SK-N-SH (cell line): ENCODE data around the gene PURA. TPM values are rescaled to one million over a fixed set of nuclear protein-coding genes. Genes with fewer than 3 reads are reported as not detected.

Experiments
- CTCF ChIA-PET: fragments of 300-600, 350-600 bp; formaldehyde crosslinking; extraction: SDS; loops from one replicate; lab custom pipeline; 2021; lab: Yijun Ruan, JAX
- POLR2A ChIA-PET: fragments of 350-600 bp; sonication (Branson Sonifier 250); formaldehyde crosslinking; extraction: SDS; loops from one replicate; lab custom pipeline; 2020; ENCODE audit warnings: antibody characterized with exemption, inconsistent platforms; lab: Yijun Ruan, JAX
- DNase-seq: peaks from one replicate; pipeline ENCODE4 v3.0.0; 2012
- H2AFZ ChIP-seq: fragments of 200-600 bp; sonication (generic); 2 replicates; pipeline ENCODE4 v1.8.1; 2016; ENCODE audit warnings: antibody characterized with exemption, mild to moderate bottlenecking, low read depth
- H3F3A ChIP-seq: fragments of 200-600 bp; sonication (generic); replicated peaks from 2 replicates; pipeline ENCODE3; 2016; ENCODE audit warnings: antibody characterized with exemption, mild to moderate bottlenecking; ENCODE audit not compliant: insufficient read depth
- H3K27ac ChIP-seq, 2 experiments: fragments of 200-500 bp in 1 of 2; fragments of 200-600 bp in 1 of 2; sonication (Bioruptor generic) in 1 of 2; sonication (generic), shearing (Covaris generic) in 1 of 2; 2 replicates each; pipeline versions ENCODE4 v1.5.1 to v1.6.1; 2014 to 2016; ENCODE audit warnings: low read depth in 2 of 2, inconsistent platforms in 1 of 2, low read length in 1 of 2, mild to moderate bottlenecking in 1 of 2, mixed read lengths in 1 of 2
- H3K27me3 ChIP-seq: fragments of 200-600 bp; sonication (generic), shearing (Covaris generic); 2 replicates; pipeline ENCODE4 v1.6.1; 2016; ENCODE audit warnings: mixed run types; ENCODE audit not compliant: insufficient read depth
- H3K36me3 ChIP-seq, 2 experiments: fragments of 200-500 bp in 1 of 2; fragments of 200-600 bp in 1 of 2; sonication (Bioruptor generic) in 1 of 2; sonication (generic) in 1 of 2; replicated peaks in 1 of 2; 2 replicates each; pipeline versions ENCODE3 to v1.5.1; 2014 to 2016; ENCODE audit warnings: low read length in 1 of 2, mild to moderate bottlenecking in 1 of 2; ENCODE audit not compliant: insufficient read depth in 2 of 2, control insufficient read depth in 1 of 2
- H3K4me1 ChIP-seq, 2 experiments: fragments of 200-500 bp in 1 of 2; fragments of 200-600 bp in 1 of 2; sonication (Bioruptor generic) in 1 of 2; sonication (generic), shearing (Covaris generic) in 1 of 2; 2 replicates each; pipeline versions ENCODE4 v1.5.1 to v1.6.1; 2014 to 2016; ENCODE audit warnings: low read depth in 1 of 2, low read length in 1 of 2, mixed run types in 1 of 2; ENCODE audit not compliant: insufficient read depth in 2 of 2, control insufficient read depth in 1 of 2
- H3K4me2 ChIP-seq: fragments of 200-600 bp; sonication (generic), shearing (Covaris generic); 2 replicates; pipeline ENCODE4 v1.6.1; 2017; ENCODE audit warnings: mixed run types
- H3K4me3 ChIP-seq, 2 experiments: fragments of 200-500 bp in 1 of 2; fragments of 200-600 bp in 1 of 2; sonication (Bioruptor generic) in 1 of 2; sonication (generic), shearing (Covaris generic) in 1 of 2; 2 replicates each; pipeline versions ENCODE4 v1.5.1 to v1.8.1; 2014 to 2016; ENCODE audit warnings: low read depth in 2 of 2, inconsistent platforms in 1 of 2, low read length in 1 of 2, mild to moderate bottlenecking in 1 of 2, mixed read lengths in 1 of 2, moderate library complexity in 1 of 2
- H3K79me2 ChIP-seq: fragments of 200-600 bp; sonication (generic); 2 replicates; pipeline ENCODE4 v1.8.1; 2017; ENCODE audit warnings: mild to moderate bottlenecking; ENCODE audit not compliant: insufficient read depth
- H3K9ac ChIP-seq: fragments of 200-600 bp; sonication (generic); 2 replicates; pipeline ENCODE4 v1.6.1; 2017; ENCODE audit warnings: mixed run types
- H3K9me2 ChIP-seq: fragments of 200-600 bp; sonication (generic); 2 replicates; pipeline ENCODE4 v1.6.1; 2017; ENCODE audit warnings: mixed run types
- H3K9me3 ChIP-seq: fragments of 200-600 bp; sonication (generic); 2 replicates; pipeline ENCODE4 v1.6.1; 2017; ENCODE audit warnings: mixed run types, mild to moderate bottlenecking, moderate library complexity
- H4K20me1 ChIP-seq: fragments of 200-600 bp; sonication (generic); 2 replicates; pipeline ENCODE4 v1.6.1; 2017; ENCODE audit warnings: mild to moderate bottlenecking, mixed run types; ENCODE audit not compliant: insufficient read depth
- ELF1 ChIP-seq: IDR thresholded peaks from 2 replicates; pipeline ENCODE4 v1.4.0; 2012
- EP300 ChIP-seq, 2 experiments: IDR thresholded peaks; 2 replicates each; pipeline versions ENCODE4 v1.4.0 to v1.6.1; 2012; ENCODE audit warnings: borderline replicate concordance in 1 of 2, low read depth in 1 of 2, low read length in 1 of 2
- EZH2phosphoT487 ChIP-seq: fragments of 200-600 bp; sonication (generic); IDR thresholded peaks from 2 replicates; pipeline ENCODE4 v1.6.1; 2017; ENCODE audit warnings: low read depth, mixed run types, mild to moderate bottlenecking, antibody characterized with exemption, moderate library complexity, borderline replicate concordance
- FOSL2 ChIP-seq: IDR thresholded peaks from 2 replicates; pipeline ENCODE4 v1.4.0; 2012; ENCODE audit warnings: low read depth, mild to moderate bottlenecking, moderate library complexity, borderline replicate concordance
- FOXJ3 ChIP-seq: sonication (generic); formaldehyde crosslinking; IDR thresholded peaks from 2 replicates; pipeline ENCODE4 v1.5.1; 2020; ENCODE audit warnings: mild to moderate bottlenecking, missing genetic modification reagents
- FOXM1 ChIP-seq: IDR thresholded peaks from 2 replicates; pipeline ENCODE4 v1.4.0; 2012; ENCODE audit warnings: low read depth, mild to moderate bottlenecking
- GABPA ChIP-seq: IDR thresholded peaks from 2 replicates; pipeline ENCODE4 v1.4.0; 2012; ENCODE audit warnings: low read depth, mild to moderate bottlenecking
- GATA2 ChIP-seq: sonication (generic); formaldehyde crosslinking; IDR thresholded peaks from 2 replicates; pipeline ENCODE4 v1.5.0; 2020; ENCODE audit warnings: mild to moderate bottlenecking, missing genetic modification reagents
- IRF3 ChIP-seq: fragments of 150-350 bp; IDR thresholded peaks from 2 replicates; pipeline ENCODE4 v1.6.1; 2016; ENCODE audit warnings: mild to moderate bottlenecking, low read depth, low read length
- JUND ChIP-seq: IDR thresholded peaks from 2 replicates; pipeline ENCODE4 v1.4.0; 2012
- MEF2A ChIP-seq: IDR thresholded peaks from 2 replicates; pipeline ENCODE4 v1.4.0; 2012; ENCODE audit warnings: low read depth, borderline replicate concordance
- NFIC ChIP-seq: IDR thresholded peaks from 2 replicates; pipeline ENCODE4 v1.4.0; 2012; ENCODE audit warnings: borderline replicate concordance
- POLR2AphosphoS5 ChIP-seq: IDR thresholded peaks from 2 replicates; pipeline ENCODE4 v1.6.1; 2012; ENCODE audit warnings: low read depth, low read length
- RAD21 ChIP-seq: IDR thresholded peaks from 2 replicates; pipeline ENCODE4 v1.6.1; 2012; ENCODE audit warnings: mild to moderate bottlenecking, low read length
- REST ChIP-seq: IDR thresholded peaks from 2 replicates; pipeline ENCODE4 v1.6.1; 2012; ENCODE audit warnings: mild to moderate bottlenecking, low read depth, low read length, moderate library complexity
- RFX5 ChIP-seq: IDR thresholded peaks from 2 replicates; pipeline ENCODE4 v1.6.1; 2012; ENCODE audit warnings: mild to moderate bottlenecking, improper control_type of control experiment, low read length
- RXRA ChIP-seq: IDR thresholded peaks from 2 replicates; pipeline ENCODE4 v1.4.0; 2012; ENCODE audit warnings: low read depth, mild to moderate bottlenecking, borderline replicate concordance
- SIN3A ChIP-seq: IDR thresholded peaks from 2 replicates; pipeline ENCODE4 v1.6.1; 2012; ENCODE audit warnings: low read depth, mild to moderate bottlenecking, low read length, moderate library complexity, borderline replicate concordance
- SMC3 ChIP-seq: IDR thresholded peaks from 2 replicates; pipeline ENCODE4 v1.6.1; 2012; ENCODE audit warnings: low read depth, low read length, improper control_type of control experiment
- TAF1 ChIP-seq: IDR thresholded peaks from 2 replicates; pipeline ENCODE4 v1.6.1; 2012; ENCODE audit warnings: low read depth, mild to moderate bottlenecking, low read length, moderate library complexity, borderline replicate concordance
- TCF12 ChIP-seq: IDR thresholded peaks from 2 replicates; pipeline ENCODE4 v1.4.0; 2012
- YY1 ChIP-seq: IDR thresholded peaks from 2 replicates; pipeline ENCODE4 v1.4.0; 2012; ENCODE audit warnings: low read depth, mild to moderate bottlenecking
- WGBS: methylation state at CpG from one replicate; pipeline ENCODE4 v1.1.6; 2017; ENCODE audit warnings: low lambda C conversion rate; 5-methylcytosine and 5-hydroxymethylcytosine counted together
- polyA plus RNA-seq, 3 experiments: library from polyadenylated mRNA; depleted of rRNA; stranded (reverse); fragments of >200 nt; gene quantifications; 2 replicates each; pipeline ENCODE4 v1.2.3, GENCODE V29; 2012
- TF ChIP-seq, protein P1 (sequence below): IDR thresholded peaks from 2 replicates; pipeline ENCODE4 v1.4.0; 2012; ENCODE audit warnings: low read depth

Gene PURA
- polyA plus RNA-seq, 1 of the 3 experiments (the other 2 are of a cell fraction), result 2.4 TPM

GRCh38 chr5:140093866-140094265, 20.0 kb upstream of the PURA start:
- Histone ChIP-seq H3F3A (no peaks in the 10 kb centered on the region), H3K9me2 (no peaks in the 10 kb centered on the region), H3K9ac (no peak overlapping the region), H4K20me1 (no peaks in the 10 kb centered on the region), H3K27me3 (no peaks in the 10 kb centered on the region; the same call in 1 of the 2 replicates), H3K79me2 (no peaks in the 10 kb centered on the region), H3K27ac (no peak overlapping the region), H2AFZ (no peak overlapping the region), H3K4me2 (no peak overlapping the region), H3K4me3 (no peak overlapping the region), H3K9me3 (peaks cover 8% of the 10 kb centered on the region; the same call in 1 of the 2 replicates), H3K36me3 (no peaks in the 10 kb centered on the region), H3K4me1 (no peaks in the 10 kb centered on the region)
- 17% methylated on average over 1 of the region's 1 CpG for WGBS
- DNase-seq, result no peak
- ChIA-PET POLR2A (no interaction called here), CTCF (interaction anchor here (1.0 to 1.4 kb wide), 3 partner anchors 21 to 62 kb away, joined by 3 to 4 read pairs (median 4); no protein-coding TSS in a partner anchor)
- TF ChIP-seq, protein P1, sequence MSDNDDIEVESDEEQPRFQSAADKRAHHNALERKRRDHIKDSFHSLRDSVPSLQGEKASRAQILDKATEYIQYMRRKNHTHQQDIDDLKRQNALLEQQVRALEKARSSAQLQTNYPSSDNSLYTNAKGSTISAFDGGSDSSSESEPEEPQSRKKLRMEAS, result no peak
- no peak for TF ChIP-seq FOXJ3 (CRISPR knock-in tag)
- TF ChIP-seq GABPA, result no peak
- no peak for TF ChIP-seq GATA2
- TF ChIP-seq NFIC, result no peak
- TF ChIP-seq SMC3, result no peak
- TF ChIP-seq MEF2A, result no peak
- no peak for TF ChIP-seq RAD21
- TF ChIP-seq FOSL2, result no peak
- TF ChIP-seq IRF3, result no peak
- no peak for TF ChIP-seq TAF1
- no peak for TF ChIP-seq RFX5
- TF ChIP-seq EZH2phosphoT487, result no peak

DNA sequence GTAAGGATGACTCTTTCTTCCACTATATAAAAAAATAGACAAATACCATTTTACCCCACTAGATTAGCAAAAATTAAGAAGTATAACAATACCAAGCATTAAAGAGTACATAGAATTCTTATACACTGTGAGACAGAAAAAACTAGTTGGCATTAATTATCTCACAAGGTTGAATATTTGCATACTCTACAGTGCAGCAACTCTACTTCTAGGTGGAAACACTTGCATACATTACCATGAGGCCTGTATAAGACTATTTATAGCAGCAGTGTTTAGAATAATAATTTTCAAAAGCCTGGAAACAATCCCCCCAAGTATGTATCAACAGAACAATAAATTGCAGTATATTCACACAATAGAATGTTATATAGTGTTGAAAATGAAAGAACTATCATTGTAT, 19.0 kb upstream of the PURA start:
- Histone ChIP-seq H3K79me2 (no peaks in the 10 kb centered on the region), H3K27ac (no peak overlapping the region), H3K36me3 (no peaks in the 10 kb centered on the region), H2AFZ (no peak overlapping the region), H3K4me1 (no peaks in the 10 kb centered on the region), H3K27me3 (no peaks in the 10 kb centered on the region; the same call in 1 of the 2 replicates), H3K9me2 (no peaks in the 10 kb centered on the region), H3K4me3 (no peak overlapping the region), H4K20me1 (no peaks in the 10 kb centered on the region), H3F3A (no peaks in the 10 kb centered on the region), H3K4me2 (no peak overlapping the region), H3K9ac (no peak overlapping the region), H3K9me3 (peaks cover 5% of the 10 kb centered on the region; the same call in 1 of the 2 replicates)
- CTCF ChIA-PET, result interaction anchor here (1.0 to 1.4 kb wide), 3 partner anchors 22 to 61 kb away, joined by 3 to 4 read pairs (median 4); no protein-coding TSS in a partner anchor
- POLR2A ChIA-PET, result no interaction called here
- no peak for DNase-seq
- TF ChIP-seq JUND, result no peak
- no peak for TF ChIP-seq GABPA
- no peak for TF ChIP-seq REST
- no peak for TF ChIP-seq SIN3A
- TF ChIP-seq TAF1, result no peak
- no peak for TF ChIP-seq TCF12
- TF ChIP-seq SMC3, result no peak
- no peak for TF ChIP-seq EZH2phosphoT487
- TF ChIP-seq ELF1, result no peak
- TF ChIP-seq IRF3, result no peak
- TF ChIP-seq POLR2AphosphoS5, result no peak
- TF ChIP-seq YY1, result no peak
- no peak for TF ChIP-seq RXRA
- no peak for TF ChIP-seq FOXM1
- no peak for TF ChIP-seq EP300 (IDR thresholded peaks at IDR 0.05; ENCODE audit: borderline replicate concordance in 1 of 2, low read depth in 1 of 2, low read length in 1 of 2)
